Peyer's patch (tissue), 4 donors: Measurements from ENCODE around the gene TIGD1. TPM values are rescaled to one million over a fixed set of nuclear protein-coding genes. Genes with fewer than 3 reads are reported as not detected.

ENCODE experiments used
- DNase-seq, 3 donors: peaks; one replicate each; pipeline ENCODE4 v3.0.0-alpha.2; 2017 to 2019
- H3K27ac ChIP-seq, 4 donors: fragments of 200-600 bp; sonication (generic); one replicate each; pipeline ENCODE4 v1.5.1; 2016 to 2019
- H3K27me3 ChIP-seq, 2 donors: fragments of 200-600 bp; sonication (generic); one replicate each; pipeline ENCODE4 v1.5.1; 2019
- H3K36me3 ChIP-seq, 3 donors: fragments of 200-600 bp; sonication (generic); one replicate each; pipeline ENCODE4 v1.5.1; 2016 to 2019
- H3K4me1 ChIP-seq, 4 donors: fragments of 200-600 bp; sonication (generic); one replicate each; pipeline ENCODE4 v1.5.1; 2016 to 2019
- H3K4me3 ChIP-seq, 4 donors: fragments of 200-600 bp; sonication (generic); 1 replicate in 3 of 4; 2 replicates in 1 of 4; pipeline ENCODE4 v1.5.1; 2016 to 2019; ENCODE audit warnings: mild to moderate bottlenecking in 1 of 4
- H3K9me3 ChIP-seq, 4 donors: fragments of 200-600 bp; sonication (generic); one replicate each; pipeline ENCODE4 v1.5.1; 2016 to 2019; ENCODE audit warnings: mild to moderate bottlenecking in 1 of 4
- POLR2A ChIP-seq, 2 donors: fragments of 450-650 bp; IDR thresholded peaks; one replicate each; pipeline ENCODE4 v1.5.1; 2017; ENCODE audit warnings: antibody characterized with exemption in 2 of 2, mild to moderate bottlenecking in 2 of 2, moderate library complexity in 2 of 2
- total RNA-seq, 4 donors: library from RNA; depleted of rRNA; stranded (reverse); fragments of >200 nt; gene quantifications; one replicate each; pipeline ENCODE4 v1.1.0, GENCODE V29; 2016
- TF ChIP-seq, protein P1 (sequence below), 6 experiments: fragments of 450-650 bp in 4 of 6; fragments of 200-600 bp in 2 of 6; sonication (generic) in 1 of 6; IDR thresholded peaks; one replicate each; pipeline ENCODE4 v1.5.1; 2017 to 2019; ENCODE audit warnings: antibody characterized with exemption in 6 of 6, mild to moderate bottlenecking in 3 of 6, moderate library complexity in 1 of 6

TIGD1 gene
- total RNA-seq, 4 donors from 2014 or later, result 8.6 to 31.4 (median 13.4) TPM

DNA sequence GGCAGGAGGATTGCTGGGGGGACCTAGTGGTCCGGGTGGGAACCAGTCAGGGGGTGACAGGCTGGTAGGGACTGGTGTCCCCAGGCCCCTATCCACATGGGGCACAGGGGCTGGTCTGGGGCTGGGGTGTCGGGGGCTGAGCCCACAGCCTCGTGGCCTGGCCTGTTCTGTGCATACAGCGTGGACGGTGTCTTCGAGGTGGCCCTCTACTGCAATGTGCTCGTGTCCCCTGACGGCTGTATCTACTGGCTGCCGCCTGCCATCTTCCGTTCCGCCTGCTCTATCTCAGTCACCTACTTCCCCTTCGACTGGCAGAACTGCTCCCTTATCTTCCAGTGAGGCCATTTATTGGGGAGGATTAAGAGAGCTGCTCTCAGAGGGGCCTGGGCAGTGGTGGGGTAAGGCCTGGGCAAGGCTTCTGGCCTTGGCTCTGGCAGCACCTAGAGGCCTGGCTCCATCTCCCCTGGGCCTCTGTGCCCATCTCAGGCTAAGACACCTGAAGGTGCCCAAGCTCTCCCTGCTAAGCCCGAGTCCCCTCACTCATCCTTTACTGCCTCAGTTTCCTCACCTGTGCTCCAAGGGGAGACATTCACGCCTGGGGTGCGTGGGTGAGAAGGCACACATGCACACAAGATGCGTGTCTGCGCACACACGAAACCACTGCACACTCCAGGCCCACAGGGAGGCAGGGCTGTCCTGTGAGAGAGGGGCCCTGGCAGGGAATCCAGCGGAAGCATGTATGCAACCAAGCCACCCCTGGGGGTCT lies 9.0 kb downstream of the TIGD1 start:
- DNase-seq, result peak in 2 of 3 donors; percentile 42 to 45
- no peaks in the 10 kb centered on the region for H3K36me3 ChIP-seq
- no peaks in the 10 kb centered on the region for H3K4me1 ChIP-seq
- no peaks in the 10 kb centered on the region for H3K27me3 ChIP-seq
- TF ChIP-seq, protein P1, sequence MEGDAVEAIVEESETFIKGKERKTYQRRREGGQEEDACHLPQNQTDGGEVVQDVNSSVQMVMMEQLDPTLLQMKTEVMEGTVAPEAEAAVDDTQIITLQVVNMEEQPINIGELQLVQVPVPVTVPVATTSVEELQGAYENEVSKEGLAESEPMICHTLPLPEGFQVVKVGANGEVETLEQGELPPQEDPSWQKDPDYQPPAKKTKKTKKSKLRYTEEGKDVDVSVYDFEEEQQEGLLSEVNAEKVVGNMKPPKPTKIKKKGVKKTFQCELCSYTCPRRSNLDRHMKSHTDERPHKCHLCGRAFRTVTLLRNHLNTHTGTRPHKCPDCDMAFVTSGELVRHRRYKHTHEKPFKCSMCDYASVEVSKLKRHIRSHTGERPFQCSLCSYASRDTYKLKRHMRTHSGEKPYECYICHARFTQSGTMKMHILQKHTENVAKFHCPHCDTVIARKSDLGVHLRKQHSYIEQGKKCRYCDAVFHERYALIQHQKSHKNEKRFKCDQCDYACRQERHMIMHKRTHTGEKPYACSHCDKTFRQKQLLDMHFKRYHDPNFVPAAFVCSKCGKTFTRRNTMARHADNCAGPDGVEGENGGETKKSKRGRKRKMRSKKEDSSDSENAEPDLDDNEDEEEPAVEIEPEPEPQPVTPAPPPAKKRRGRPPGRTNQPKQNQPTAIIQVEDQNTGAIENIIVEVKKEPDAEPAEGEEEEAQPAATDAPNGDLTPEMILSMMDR (IDR thresholded peaks at IDR 0.05), result no peak
- no peak for TF ChIP-seq POLR2A (IDR thresholded peaks at IDR 0.05)
- peaks cover 0 to 1% (median under 1%) of the 10 kb centered on the region in 4 donors for H3K9me3 ChIP-seq
- no peak overlapping the region for H3K4me3 ChIP-seq
- no peak overlapping the region for H3K27ac ChIP-seq

DNA sequence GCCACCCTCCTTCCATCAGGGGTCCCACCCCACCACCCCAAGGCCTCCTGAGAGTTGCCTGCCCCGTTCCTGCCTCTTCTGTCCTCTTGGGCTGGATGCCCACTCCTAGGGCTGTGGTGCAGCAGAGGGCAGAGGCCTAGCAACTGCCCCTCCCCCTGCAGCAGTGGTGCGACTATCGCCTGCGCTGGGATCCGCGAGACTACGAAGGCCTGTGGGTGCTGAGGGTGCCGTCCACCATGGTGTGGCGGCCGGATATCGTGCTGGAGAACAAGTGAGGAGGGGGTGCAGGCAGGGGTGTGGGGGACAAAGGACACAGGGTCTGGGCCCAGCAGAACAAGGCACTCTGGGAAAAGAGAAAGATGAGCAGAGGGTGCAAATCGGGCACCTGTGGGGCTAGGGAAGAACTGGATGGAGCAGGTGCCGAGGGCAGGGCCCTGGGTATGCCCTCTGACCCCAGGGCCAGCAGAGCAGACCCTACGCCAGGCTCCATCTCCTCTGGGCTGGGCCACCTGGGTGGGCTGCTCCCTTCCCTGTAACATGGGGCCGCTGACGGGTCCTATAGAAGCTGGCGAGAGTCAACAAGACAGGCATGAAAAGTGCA lies 9.8 kb downstream of the TIGD1 start:
- H3K27ac ChIP-seq, result no peak overlapping the region
- TF ChIP-seq, protein P1 (IDR thresholded peaks at IDR 0.05), result no peak
- TF ChIP-seq POLR2A (IDR thresholded peaks at IDR 0.05), result no peak
- no peak overlapping the region for H3K4me3 ChIP-seq
- H3K36me3 ChIP-seq, result no peaks in the 10 kb centered on the region
- no peaks in the 10 kb centered on the region for H3K4me1 ChIP-seq
- no peaks in the 10 kb centered on the region for H3K27me3 ChIP-seq
- DNase-seq, result peak in 2 of 3 donors; percentile 38 to 40
- peaks cover 0 to 9% (median 2%) of the 10 kb centered on the region in 4 donors for H3K9me3 ChIP-seq

DNA sequence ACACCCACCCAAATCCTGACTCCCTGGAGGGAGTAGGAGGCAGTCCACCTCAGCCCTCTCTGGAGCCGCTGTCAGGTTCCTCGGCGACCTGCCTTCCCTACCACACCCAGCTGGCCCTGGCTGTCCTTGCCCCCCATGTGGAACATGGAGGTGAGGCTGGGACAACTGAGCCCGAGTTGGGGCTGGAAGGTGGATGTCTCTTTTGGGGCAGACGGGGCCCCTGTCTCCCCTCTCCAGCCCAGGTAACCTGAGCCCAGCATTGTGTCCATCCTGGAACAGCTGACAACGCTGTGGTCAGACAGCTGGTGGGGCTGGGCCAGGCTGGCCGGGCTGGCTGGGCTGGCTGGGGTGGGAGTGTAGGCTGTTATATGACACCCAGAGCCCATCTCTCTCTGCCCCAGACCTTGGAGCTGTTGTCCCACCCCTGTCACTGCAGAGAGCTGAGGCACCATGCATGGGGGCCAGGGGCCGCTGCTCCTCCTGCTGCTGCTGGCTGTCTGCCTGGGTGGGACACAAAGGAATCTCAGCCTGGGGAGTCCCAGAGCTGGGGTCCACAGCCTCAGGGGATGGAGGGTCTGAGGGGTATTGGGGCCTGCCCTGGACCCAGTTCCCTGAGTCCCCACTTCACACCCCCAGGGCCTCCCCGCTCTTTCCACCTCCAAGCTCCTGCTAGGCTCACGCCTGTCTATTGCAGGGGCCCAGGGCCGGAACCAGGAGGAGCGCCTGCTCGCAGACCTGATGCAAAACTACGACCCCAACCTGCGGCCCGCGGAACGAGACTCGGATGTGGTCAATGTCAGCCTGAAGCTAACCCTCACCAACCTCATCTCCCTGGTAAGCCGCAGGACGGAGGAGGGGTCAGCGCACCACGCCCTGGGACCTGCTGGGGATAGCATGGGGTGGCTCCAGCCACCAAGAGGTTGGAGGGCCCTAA lies 10.8 kb downstream of the TIGD1 start, which contains the start of gene CHRNG:
Gene CHRNG (plus strand): TSS at position 395 of the 934 bp plus-strand sequence. CDS start 56 bp downstream, at position 451.
- H3K4me1 ChIP-seq, result no peaks in the 10 kb centered on the region
- peak in 2 of 3 donors; percentile 46 to 49 for DNase-seq
- no peak within 1 kb of the TSS for H3K27ac ChIP-seq
- no peaks in the 10 kb centered on the region for H3K27me3 ChIP-seq
- TF ChIP-seq POLR2A (IDR thresholded peaks at IDR 0.05), result no peak
- TF ChIP-seq, protein P1 (IDR thresholded peaks at IDR 0.05), result no peak
- H3K4me3 ChIP-seq, result no peak within 1 kb of the TSS
- no peaks in the 10 kb centered on the region for H3K36me3 ChIP-seq
- H3K9me3 ChIP-seq, result peaks cover 0 to 9% (median 2%) of the 10 kb centered on the region in 4 donors

DNA sequence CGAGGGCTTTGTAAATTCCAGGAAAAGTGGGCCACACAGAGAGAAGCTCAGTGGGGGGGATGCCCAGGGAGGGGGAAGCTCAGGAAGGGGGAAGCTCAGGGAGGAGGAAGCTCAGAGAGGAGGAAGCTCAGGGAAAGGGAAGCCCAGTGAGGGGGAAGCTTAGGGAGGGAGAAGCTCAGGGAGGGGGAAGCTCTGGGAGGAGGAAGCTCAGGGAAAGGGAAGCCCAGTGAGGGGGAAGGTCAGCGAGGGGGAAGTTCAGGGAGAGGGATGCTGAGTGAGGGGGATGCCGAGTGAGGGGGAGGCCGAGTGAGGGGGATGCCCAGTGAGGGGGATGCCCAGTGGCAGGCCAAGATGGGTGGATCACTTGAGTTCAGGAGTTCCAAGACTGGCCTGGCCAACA lies 11.7 kb downstream of the TIGD1 start:
- DNase-seq, result peak in 2 of 3 donors; percentile 18 to 36
- H3K36me3 ChIP-seq, result no peaks in the 10 kb centered on the region
- no peaks in the 10 kb centered on the region for H3K4me1 ChIP-seq
- no peak overlapping the region for H3K27ac ChIP-seq
- TF ChIP-seq, protein P1 (IDR thresholded peaks at IDR 0.05), result no peak
- no peak for TF ChIP-seq POLR2A (IDR thresholded peaks at IDR 0.05)
- H3K27me3 ChIP-seq, result no peaks in the 10 kb centered on the region
- peaks cover 0 to 9% (median 2%) of the 10 kb centered on the region in 4 donors for H3K9me3 ChIP-seq
- H3K4me3 ChIP-seq, result no peak overlapping the region

DNA sequence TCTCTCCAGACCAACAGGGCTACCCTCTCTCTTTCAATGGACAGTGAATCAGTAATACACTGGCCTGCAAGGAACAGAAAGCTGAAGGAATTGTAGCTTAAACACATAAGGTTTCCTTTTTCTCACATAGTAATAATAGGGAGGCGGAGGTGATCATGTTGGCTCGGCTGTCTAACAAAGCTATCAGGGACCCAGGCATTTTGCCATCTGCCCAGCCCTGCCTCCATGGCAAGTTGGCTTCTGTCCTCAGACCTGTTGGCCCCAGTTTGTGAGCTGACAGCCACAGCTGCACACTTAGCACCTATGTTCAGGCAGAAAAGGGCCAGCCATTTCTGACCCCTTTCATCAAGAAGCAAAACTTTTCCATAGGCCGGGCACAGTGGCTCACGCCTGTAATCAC lies 12.9 kb downstream of the TIGD1 start:
- Histone ChIP-seq H3K27me3 (no peaks in the 10 kb centered on the region), H3K27ac (no peak overlapping the region), H3K9me3 (peaks cover 0 to 9% (median 2%) of the 10 kb centered on the region in 4 donors), H3K4me3 (no peak overlapping the region), H3K4me1 (no peaks in the 10 kb centered on the region), H3K36me3 (no peaks in the 10 kb centered on the region)
- no peak for TF ChIP-seq POLR2A (IDR thresholded peaks at IDR 0.05)
- TF ChIP-seq, protein P1 (IDR thresholded peaks at IDR 0.05), result no peak
- peak in 1 of 3 donors; percentile 18 for DNase-seq
